Right atrium auricular region (tissue), 2 donors: ENCODE results near the gene C14orf93. TPM values are rescaled to one million over a fixed set of nuclear protein-coding genes. Genes with fewer than 3 reads are reported as not detected.
A peak's percentile ranks its signal among the peaks of the same experiment; 100 is the strongest.

Experiments
- DNase-seq: peaks from one replicate; pipeline ENCODE4 v3.0.0-alpha.2; 2019; ENCODE audit warnings: low spot score
- H3K27ac ChIP-seq, 2 donors: fragments of 200-600 bp; sonication (generic); 1 replicate in 1 of 2; 2 replicates in 1 of 2; pipeline ENCODE4 v1.5.1; 2016 to 2019
- H3K27me3 ChIP-seq, 2 donors: fragments of 200-600 bp; sonication (generic); one replicate each; pipeline versions ENCODE4 v1.5.1 to v1.6.0; 2017 to 2019
- H3K36me3 ChIP-seq: fragments of 200-600 bp; sonication (generic); one replicate; pipeline ENCODE4 v1.5.1; 2016
- H3K4me1 ChIP-seq, 2 donors: fragments of 200-600 bp; sonication (generic); one replicate each; pipeline versions ENCODE4 v1.5.1 to v1.6.0; 2017 to 2019
- H3K4me3 ChIP-seq, 2 donors: fragments of 200-600 bp; sonication (generic); 1 replicate in 1 of 2; 2 replicates in 1 of 2; pipeline ENCODE4 v1.5.1; 2017 to 2019; ENCODE audit warnings: mild to moderate bottlenecking in 1 of 2, moderate library complexity in 1 of 2
- H3K9me3 ChIP-seq, 2 donors: fragments of 200-600 bp; sonication (generic); one replicate each; pipeline ENCODE4 v1.5.1; 2019
- CTCF ChIP-seq, 2 donors: fragments of 200-600 bp; sonication (generic); IDR thresholded peaks; one replicate each; pipeline ENCODE4 v1.5.1; 2019; ENCODE audit warnings: antibody characterized with exemption in 2 of 2
- total RNA-seq, 2 donors: library from RNA; depleted of rRNA; stranded (reverse); fragments of >200 nt; gene quantifications; one replicate each; pipeline ENCODE4 v1.1.0, GENCODE V29; 2016

The C14orf93 gene
- total RNA-seq, 2 donors from 2014 or later = 5.0 to 6.8 TPM

GRCh38 chr14:23056145-23056955 lies 46.4 kb upstream of the C14orf93 start:
- Histone ChIP-seq H3K36me3 (peaks cover 30% of the 10 kb centered on the region), H3K27me3 (no peaks in the 10 kb centered on the region), H3K27ac (no peak overlapping the region), H3K4me1 (peaks cover 0 to 19% of the 10 kb centered on the region in 2 donors), H3K9me3 (no peaks in the 10 kb centered on the region), H3K4me3 (peak overlapping the region in 1 of 2 donors; percentile 73)
- DNase-seq = peak; percentile 69
- peak; percentile 36 to 75 for TF ChIP-seq CTCF (IDR thresholded peaks at IDR 0.05)

GRCh38 chr14:23055621-23056144 lies 45.7 kb upstream of the C14orf93 start:
- H3K27me3 ChIP-seq = no peaks in the 10 kb centered on the region
- peaks cover 23% of the 10 kb centered on the region for H3K36me3 ChIP-seq
- peaks cover 0 to 19% of the 10 kb centered on the region in 2 donors for H3K4me1 ChIP-seq
- H3K9me3 ChIP-seq = no peaks in the 10 kb centered on the region
- no peak overlapping the region for H3K27ac ChIP-seq
- H3K4me3 ChIP-seq = no peak overlapping the region
- no peak for TF ChIP-seq CTCF (IDR thresholded peaks at IDR 0.05)
- DNase-seq = no peak

GRCh38 chr14:23055147-23055550 lies 45.2 kb upstream of the C14orf93 start:
- Histone ChIP-seq H3K27me3 (no peaks in the 10 kb centered on the region), H3K4me1 (peaks cover 0 to 19% of the 10 kb centered on the region in 2 donors), H3K9me3 (no peaks in the 10 kb centered on the region), H3K4me3 (no peak overlapping the region), H3K36me3 (peaks cover 18% of the 10 kb centered on the region), H3K27ac (no peak overlapping the region)
- DNase-seq = no peak
- no peak for TF ChIP-seq CTCF (IDR thresholded peaks at IDR 0.05)

- Histone ChIP-seq H3K27ac (no peak overlapping the region), H3K27me3 (no peaks in the 10 kb centered on the region), H3K9me3 (no peaks in the 10 kb centered on the region), H3K4me3 (no peak overlapping the region), H3K36me3 (peaks cover 8% of the 10 kb centered on the region), H3K4me1 (peaks cover 0 to 19% of the 10 kb centered on the region in 2 donors)
- peak in 1 of 2 donors; percentile 48 for TF ChIP-seq CTCF (IDR thresholded peaks at IDR 0.05)
- no peak for DNase-seq
Observed at GRCh38 chr14:23054000-23054811, 44.3 kb upstream of the C14orf93 start.

GRCh38 chr14:23053426-23053825 lies 43.5 kb upstream of the C14orf93 start:
- no peak for DNase-seq
- Histone ChIP-seq H3K9me3 (no peaks in the 10 kb centered on the region), H3K36me3 (peaks cover under 1% of the 10 kb centered on the region), H3K27me3 (no peaks in the 10 kb centered on the region), H3K4me3 (no peak overlapping the region), H3K27ac (no peak overlapping the region), H3K4me1 (peaks cover 0 to 19% of the 10 kb centered on the region in 2 donors)
- TF ChIP-seq CTCF (IDR thresholded peaks at IDR 0.05) = no peak
